Keratinocyte (primary cell): Measurements from ENCODE around the gene FOXI2. TPM values are rescaled to one million over a fixed set of nuclear protein-coding genes. Genes with fewer than 3 reads are reported as not detected.

Experiments
- DNase-seq: peaks from one replicate; pipeline ENCODE4 v3.0.0-alpha.2; 2011; ENCODE audit warnings: low read depth, missing footprints, low spot score
- FAIRE-seq: peaks from 2 replicates; lab custom pipeline; 2011; peaks lifted over from hg19 to GRCh38; lab: Jason Lieb, UNC
- H2AFZ ChIP-seq: 2 replicates; pipeline ENCODE4 v1.6.0; 2012; ENCODE audit warnings: low read length, control low read depth, inconsistent platforms; ENCODE audit not compliant: control insufficient read depth
- H3K27ac ChIP-seq: 2 replicates; pipeline ENCODE4 v1.5.1; 2011; ENCODE audit warnings: low read length; ENCODE audit not compliant: control insufficient read depth, insufficient read depth
- H3K27me3 ChIP-seq: 3 replicates; pipeline ENCODE4 v1.6.0; 2011; ENCODE audit warnings: low read length; ENCODE audit not compliant: control insufficient read depth, insufficient read depth; ENCODE audit errors: extremely low read depth
- H3K36me3 ChIP-seq, 2 experiments: 2 replicates in 1 of 2; 3 replicates in 1 of 2; pipeline ENCODE4 v1.5.1; 2011; ENCODE audit warnings: low read length in 2 of 2, mild to moderate bottlenecking in 1 of 2; ENCODE audit not compliant: control insufficient read depth in 2 of 2, insufficient read depth in 2 of 2; ENCODE audit errors: extremely low read depth in 1 of 2
- H3K4me1 ChIP-seq: 3 replicates; pipeline ENCODE4 v1.5.1; 2011; ENCODE audit warnings: low read length; ENCODE audit not compliant: control insufficient read depth, insufficient read depth; ENCODE audit errors: extremely low read depth
- H3K4me2 ChIP-seq: 3 replicates; pipeline ENCODE4 v1.6.0; 2011; ENCODE audit warnings: low read depth, low read length; ENCODE audit not compliant: control insufficient read depth, insufficient read depth; ENCODE audit errors: extremely low read depth
- H3K4me3 ChIP-seq, 3 experiments: fragments of 200-600 bp in 1 of 3; sonication (generic) in 1 of 3; 2 replicates in 2 of 3; 3 replicates in 1 of 3; pipeline ENCODE4 v1.5.1; 2011 to 2016; ENCODE audit warnings: low read length in 3 of 3, mild to moderate bottlenecking in 3 of 3, control low read depth in 2 of 3, inconsistent platforms in 1 of 3, low read depth in 1 of 3, mixed read lengths in 1 of 3, mixed run types in 1 of 3, moderate library complexity in 1 of 3; ENCODE audit not compliant: control insufficient read depth in 2 of 3, insufficient read depth in 2 of 3; ENCODE audit errors: extremely low read depth in 1 of 3
- H3K79me2 ChIP-seq: 2 replicates; pipeline ENCODE4 v1.6.0; 2012; ENCODE audit warnings: low read length; ENCODE audit not compliant: control insufficient read depth, insufficient read depth
- H3K9ac ChIP-seq: 3 replicates; pipeline ENCODE4 v1.6.0; 2011; ENCODE audit warnings: low read length; ENCODE audit not compliant: control insufficient read depth, insufficient read depth; ENCODE audit errors: extremely low read depth
- H3K9me1 ChIP-seq: 3 replicates; pipeline ENCODE4 v1.6.0; 2011; ENCODE audit warnings: low read length; ENCODE audit not compliant: control insufficient read depth, insufficient read depth; ENCODE audit errors: extremely low read depth
- H3K9me3 ChIP-seq: 2 replicates; pipeline ENCODE4 v1.5.1; 2012; ENCODE audit warnings: low read depth, low read length; ENCODE audit not compliant: control insufficient read depth
- H4K20me1 ChIP-seq: 3 replicates; pipeline ENCODE4 v1.6.0; 2011; ENCODE audit warnings: low read length; ENCODE audit not compliant: control insufficient read depth, insufficient read depth; ENCODE audit errors: extremely low read depth
- CTCF ChIP-seq, 3 experiments: IDR thresholded peaks in 1 of 3; conservative IDR thresholded peaks in 1 of 3; optimal IDR thresholded peaks in 1 of 3; 2 replicates in 2 of 3; 3 replicates in 1 of 3; pipeline versions ENCODE3 to v1.5.1; 2011; ENCODE audit warnings: low read length in 3 of 3, mild to moderate bottlenecking in 3 of 3, moderate library complexity in 2 of 3, control low read depth in 1 of 3, inconsistent platforms in 1 of 3; ENCODE audit not compliant: insufficient read depth in 2 of 3; ENCODE audit errors: extremely low read depth in 1 of 3
- EZH2 ChIP-seq: IDR thresholded peaks from one replicate; pipeline ENCODE4 v1.6.1; 2012; ENCODE audit warnings: inconsistent platforms, mild to moderate bottlenecking, low read length, moderate library complexity
- dilution Hi-C: fragments of 300-500 bp; cut with MboI; formaldehyde crosslinking; loops from one replicate; pipeline ENCODE4 v1.7.0; 2020; ENCODE audit warnings: low sequenced_read_pairs; ENCODE audit not compliant: extremely low pct_ligation_motif_present
- polyA plus RNA-seq, 5 experiments: library from polyadenylated mRNA; depleted of rRNA in 3 of 5; stranded (reverse) in 3 of 5; stranded (forward) in 1 of 5; unstranded in 1 of 5; fragments of >200 nt; gene quantifications; 1 replicate in 1 of 5; 2 replicates in 3 of 5; 3 replicates in 1 of 5; pipeline versions ENCODE4 v1.2.1 to v1.2.3, GENCODE V29; 2011 to 2012; ENCODE audit warnings: missing spikeins in 2 of 5, low read depth in 1 of 5, low replicate concordance in 1 of 5

Gene FOXI2
- polyA plus RNA-seq, 1 donor (not counting 4 experiments of a cell fraction or from before 2014, with no cell fraction given): not detected

- FAIRE-seq (no peak), DNase-seq (no peak)
- Histone ChIP-seq H3K27ac (no peak overlapping the region), H3K9me3 (no peaks in the 10 kb centered on the region), H3K79me2 (no peaks in the 10 kb centered on the region), H2AFZ (no peak overlapping the region), H3K27me3 (no peaks in the 10 kb centered on the region), H3K9me1 (no peaks in the 10 kb centered on the region), H4K20me1 (no peaks in the 10 kb centered on the region), H3K36me3 (no peaks in the 10 kb centered on the region), H3K9ac (no peak overlapping the region), H3K4me1 (no peaks in the 10 kb centered on the region), H3K4me3 (no peak overlapping the region), H3K4me2 (no peak overlapping the region)
- no peak for TF ChIP-seq CTCF (optimal IDR thresholded peaks at IDR 0.05 in 1 of 3, IDR thresholded peaks at IDR 0.05 in 1 of 3, conservative IDR thresholded peaks at IDR 0.05 in 1 of 3; ENCODE audit: extremely low read depth in 1 of 3, insufficient read depth in 2 of 3, low read length in 3 of 3)
- TF ChIP-seq EZH2: no peak
- dilution Hi-C loops: no loop called here
Observed at GRCh38 chr10:127762925-127763324, 25.9 kb downstream of the FOXI2 start.

- FAIRE-seq: no peak
- no peak for DNase-seq
- no peak overlapping the region for H3K9ac ChIP-seq
- H3K27ac ChIP-seq: no peak overlapping the region
- H3K9me3 ChIP-seq: no peaks in the 10 kb centered on the region
- no peak for TF ChIP-seq CTCF (optimal IDR thresholded peaks at IDR 0.05 in 1 of 3, IDR thresholded peaks at IDR 0.05 in 1 of 3, conservative IDR thresholded peaks at IDR 0.05 in 1 of 3; ENCODE audit: extremely low read depth in 1 of 3, insufficient read depth in 2 of 3, low read length in 3 of 3)
- no peak for TF ChIP-seq EZH2
- no peaks in the 10 kb centered on the region for H3K79me2 ChIP-seq
- H3K4me2 ChIP-seq: no peak overlapping the region
- dilution Hi-C loops: no loop called here
- H4K20me1 ChIP-seq: no peaks in the 10 kb centered on the region
- H3K36me3 ChIP-seq: no peaks in the 10 kb centered on the region
- no peak overlapping the region for H2AFZ ChIP-seq
- H3K27me3 ChIP-seq: no peaks in the 10 kb centered on the region
- H3K4me3 ChIP-seq: no peak overlapping the region
- H3K4me1 ChIP-seq: no peaks in the 10 kb centered on the region
- no peaks in the 10 kb centered on the region for H3K9me1 ChIP-seq
Observed at GRCh38 chr10:127774766-127775559, 38.0 kb downstream of the FOXI2 start.
